Lung (tissue), 12 donors: ENCODE results near the gene CFAP45. TPM values are rescaled to one million over a fixed set of nuclear protein-coding genes. Genes with fewer than 3 reads are reported as not detected.

Source experiments
- ATAC-seq: fragments of 200-7000 bp; cut with Tn5 transposase; one replicate; pipeline ENCODE4 v1.9.1; 2020; ENCODE audit warnings: moderate number of reproducible peaks; ENCODE audit not compliant: insufficient read depth, low FRiP score
- DNase-seq, 3 donors: peaks; one replicate each; pipeline ENCODE4 v3.0.0-alpha.2; 2013 to 2017
- H3K27ac ChIP-seq, 2 donors: one replicate each; pipeline ENCODE4 v1.5.1; 2013; ENCODE audit warnings: mild to moderate bottlenecking in 2 of 2, moderate library complexity in 2 of 2, control low read depth in 1 of 2, inconsistent platforms in 1 of 2, low read depth in 1 of 2, low read length in 1 of 2
- H3K27me3 ChIP-seq, 3 donors: one replicate each; pipeline ENCODE4 v1.5.1; 2013; ENCODE audit warnings: low read length in 2 of 3; ENCODE audit not compliant: control insufficient read depth in 3 of 3, insufficient read depth in 3 of 3
- H3K36me3 ChIP-seq, 4 donors: one replicate each; pipeline ENCODE4 v1.5.1; 2013; ENCODE audit warnings: low read length in 4 of 4, mild to moderate bottlenecking in 1 of 4, moderate library complexity in 1 of 4; ENCODE audit not compliant: control insufficient read depth in 4 of 4, insufficient read depth in 4 of 4
- H3K4me1 ChIP-seq, 5 donors: one replicate each; pipeline ENCODE4 v1.5.1; 2013; ENCODE audit warnings: low read length in 5 of 5, mild to moderate bottlenecking in 2 of 5, moderate library complexity in 1 of 5; ENCODE audit not compliant: control insufficient read depth in 5 of 5, insufficient read depth in 5 of 5
- H3K4me3 ChIP-seq: one replicate; pipeline ENCODE4 v1.5.1; 2013; ENCODE audit warnings: mild to moderate bottlenecking, control low read depth, moderate library complexity
- H3K9ac ChIP-seq, 2 donors: one replicate each; pipeline ENCODE4 v1.5.1; 2013; ENCODE audit warnings: low read length in 2 of 2, control low read depth in 1 of 2; ENCODE audit not compliant: insufficient read depth in 1 of 2
- H3K9me3 ChIP-seq, 4 donors: one replicate each; pipeline ENCODE4 v1.5.1; 2013; ENCODE audit warnings: low read length in 3 of 4, mild to moderate bottlenecking in 1 of 4, moderate library complexity in 1 of 4; ENCODE audit not compliant: control insufficient read depth in 4 of 4, insufficient read depth in 3 of 4
- CTCF ChIP-seq: IDR thresholded peaks from 2 replicates; pipeline ENCODE4 v1.5.1; 2012; ENCODE audit warnings: mild to moderate bottlenecking; ENCODE audit errors: control extremely low read depth, extremely low read depth
- WGBS, 2 donors: extraction: QIAGEN DNeasy Blood & Tissue Kit; methylation state at CpG; one replicate each; pipeline ENCODE4 v1.1.7; 2013; 5-methylcytosine and 5-hydroxymethylcytosine counted together
- polyA plus RNA-seq, 2 donors: library from polyadenylated mRNA; stranded (reverse); fragments of 200-250 nt; gene quantifications; one replicate each; pipeline ENCODE4 v1.2.1, GENCODE V29; 2013
- total RNA-seq, 2 donors: library from RNA; depleted of rRNA in 1 of 2; stranded (reverse); fragments of >200 nt in 1 of 2; gene quantifications; one replicate each; pipeline ENCODE4 v1.2.1, GENCODE V29; 2014 to 2021
- donor health status: control.
- donor health status: control.
- donor health status: Bipolar disorder and iron deficiency.
- donor health status: healthy.
- donor health status: DM: yes; HTN: yes; CAD: no.

The CFAP45 gene
- total and polyA plus RNA-seq, 4 donors: 9.4 to 29.5 (median 13.1) TPM

GRCh38 chr1:159935305-159935704 lies 35.3 kb upstream of the CFAP45 start:
- ATAC-seq (no peak), DNase-seq (no peak)
- TF ChIP-seq CTCF: no peak
- Histone ChIP-seq H3K4me3 (no peak overlapping the region), H3K9ac (no peak overlapping the region), H3K4me1 (peaks cover 0 to 14% (median 5%) of the 10 kb centered on the region in 5 donors), H3K9me3 (no peaks in the 10 kb centered on the region), H3K27ac (no peak overlapping the region), H3K27me3 (no peaks in the 10 kb centered on the region), H3K36me3 (no peaks in the 10 kb centered on the region)
- WGBS, 2 donors: 94 to 95% methylated on average over 11 of the region's 11 CpGs

DNA sequence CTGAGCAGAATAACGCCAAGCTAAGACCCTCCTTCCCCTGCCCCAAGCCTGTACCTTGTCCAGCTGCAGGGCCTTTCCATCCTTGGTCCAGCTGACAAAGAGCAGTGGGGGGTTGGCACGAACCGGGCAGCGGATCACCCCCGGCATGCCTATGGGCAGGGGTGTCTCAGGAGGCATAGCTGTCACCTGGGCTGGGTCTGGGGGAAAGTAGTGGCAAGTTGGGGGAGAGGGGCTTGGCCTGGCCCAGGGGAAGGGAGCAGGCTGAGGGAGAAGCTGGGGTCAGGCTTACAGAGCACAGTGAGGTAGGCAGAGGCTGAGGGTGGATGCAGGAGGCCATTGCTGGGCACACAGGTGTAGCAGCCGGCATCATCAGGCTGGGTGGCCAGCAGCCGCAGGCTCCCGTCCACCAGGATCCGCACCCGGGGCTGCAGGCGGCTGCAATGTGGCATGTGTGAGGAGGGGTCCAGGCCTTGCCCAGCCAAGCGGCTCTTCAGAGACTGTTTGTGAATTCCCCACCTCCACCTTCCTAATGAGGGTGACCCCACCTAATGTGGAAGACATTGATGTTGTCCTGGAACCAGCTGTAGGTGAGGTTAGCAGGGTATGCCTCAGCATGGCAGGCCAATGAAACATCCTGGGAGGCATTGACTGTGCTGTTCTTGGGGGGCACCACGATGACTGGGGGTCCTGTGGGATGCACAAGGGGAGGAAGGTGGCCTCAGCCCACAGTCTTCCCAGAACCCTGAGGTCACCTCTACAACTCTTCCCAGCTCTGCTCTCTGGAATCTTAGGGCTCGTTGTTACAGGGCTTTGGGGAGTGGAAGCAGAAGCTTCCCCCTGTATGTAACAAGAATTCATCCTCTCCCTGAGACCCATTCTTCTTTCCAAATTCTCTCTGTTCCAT lies 34.4 kb upstream of the CFAP45 start:
- no peak for ATAC-seq
- Histone ChIP-seq H3K4me3 (no peak overlapping the region), H3K4me1 (peaks cover 0 to 14% (median 5%) of the 10 kb centered on the region in 5 donors), H3K36me3 (no peaks in the 10 kb centered on the region), H3K27ac (no peak overlapping the region), H3K27me3 (no peaks in the 10 kb centered on the region), H3K9ac (no peak overlapping the region), H3K9me3 (no peaks in the 10 kb centered on the region)
- no peak for DNase-seq
- 95 to 98% methylated on average over 14 of the region's 14 CpGs for WGBS, 2 donors
- no peak for TF ChIP-seq CTCF

- Histone ChIP-seq H3K27ac (no peak overlapping the region), H3K9me3 (no peaks in the 10 kb centered on the region), H3K9ac (no peak overlapping the region), H3K27me3 (no peaks in the 10 kb centered on the region), H3K4me3 (no peak overlapping the region), H3K4me1 (peaks cover 0 to 14% (median 5%) of the 10 kb centered on the region in 5 donors), H3K36me3 (no peaks in the 10 kb centered on the region)
- DNase-seq (no peak), ATAC-seq (no peak)
- WGBS, 2 donors: 80 to 88% methylated on average over 4 of the region's 4 CpGs
- no peak for TF ChIP-seq CTCF
These were observed 33.4 kb upstream of the CFAP45 start for GRCh38 chr1:159933347-159933746.
